ENCODE measurements around the gene FAM53B.

GRCh38 chr10:124590216-124591122 lies 153.7 kb downstream of the FAM53B start:
- TF ChIP-seq CTCF (conservative IDR thresholded peaks at IDR 0.05; ENCODE audit: low read length) (no peak), EZH2phosphoT487 (IDR thresholded peaks at IDR 0.05; ENCODE audit: borderline replicate concordance, low read depth, low read length) (no peak)
